Tibial artery (tissue), 4 donors: Measurements from ENCODE around the gene IFTAP.
A peak's percentile ranks its signal among the peaks of the same experiment; 100 is the strongest.

Source experiments
- DNase-seq, 2 donors: peaks; one replicate each; pipeline ENCODE4 v3.0.0-alpha.2; 2019
- H3K27ac ChIP-seq, 2 donors: fragments of 200-600 bp; sonication (generic) in 1 of 2; 1 replicate in 1 of 2; 2 replicates in 1 of 2; pipeline ENCODE4 v1.5.1; 2018 to 2019; ENCODE audit warnings: mild to moderate bottlenecking in 1 of 2
- H3K27me3 ChIP-seq, 2 donors: fragments of 200-600 bp; sonication (generic) in 1 of 2; one replicate each; pipeline versions ENCODE4 v1.5.1 to v1.6.0; 2016 to 2019
- H3K36me3 ChIP-seq, 3 donors: fragments of 200-600 bp; sonication (generic) in 2 of 3; one replicate each; pipeline ENCODE4 v1.5.1; 2016 to 2019; ENCODE audit warnings: mild to moderate bottlenecking in 2 of 3
- H3K4me1 ChIP-seq, 4 donors: fragments of 200-600 bp; sonication (generic) in 2 of 4; 1 replicate in 3 of 4; 2 replicates in 1 of 4; pipeline ENCODE4 v1.5.1; 2016 to 2019
- H3K4me3 ChIP-seq, 2 donors: fragments of 200-600 bp; sonication (generic) in 1 of 2; 1 replicate in 1 of 2; 2 replicates in 1 of 2; pipeline ENCODE4 v1.5.1; 2018 to 2019; ENCODE audit warnings: mild to moderate bottlenecking in 2 of 2
- H3K9me3 ChIP-seq, 3 donors: fragments of 200-600 bp; sonication (generic) in 1 of 3; one replicate each; pipeline ENCODE4 v1.5.1; 2016 to 2019
- intact Hi-C: fragments of 100-400 bp; cut with DNase I; formaldehyde crosslinking; loops from one replicate; pipeline ENCODE4 v1.15.0; 2023; ENCODE audit warnings: low total_unique reads
- TF ChIP-seq, protein P1 (sequence below), 2 experiments: fragments of 200-600 bp in 1 of 2; fragments of 450-650 bp in 1 of 2; IDR thresholded peaks; one replicate each; pipeline ENCODE4 v1.5.1; 2017 to 2019; ENCODE audit warnings: antibody characterized with exemption in 2 of 2, mild to moderate bottlenecking in 1 of 2, moderate library complexity in 1 of 2

IFTAP gene

DNA sequence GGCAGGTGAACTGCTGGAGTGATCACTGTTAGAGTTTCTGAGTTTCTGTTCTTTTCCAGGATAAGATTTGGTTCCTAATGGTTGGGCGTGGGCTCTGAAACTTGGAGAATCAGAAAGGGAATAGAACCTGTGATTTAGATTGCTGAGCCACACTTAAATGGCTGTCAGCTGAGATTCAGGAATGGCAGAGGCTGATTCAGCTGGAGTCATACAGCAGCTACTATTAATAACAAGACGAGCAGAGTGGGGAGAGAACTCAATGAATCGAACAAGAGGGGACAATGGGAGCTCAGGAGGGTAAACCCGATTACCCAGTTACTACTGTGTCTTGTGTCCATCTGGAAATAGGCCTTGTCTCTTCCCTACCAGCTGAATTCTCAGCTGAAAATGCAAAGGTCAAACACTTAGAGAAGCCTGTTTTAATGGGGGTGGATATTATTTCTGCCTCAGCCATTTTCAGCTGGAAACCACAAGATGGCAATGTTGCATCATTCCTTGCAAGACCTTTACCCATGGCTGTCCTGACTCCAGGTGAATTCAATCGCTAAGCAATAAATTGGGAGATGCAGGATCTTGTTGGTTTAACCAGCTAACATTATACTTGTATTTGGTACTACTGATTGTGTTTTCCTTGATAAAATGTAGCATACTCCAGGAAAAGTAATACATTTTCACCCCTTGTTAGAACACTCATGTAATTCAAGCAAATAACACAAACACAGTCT lies 108.2 kb downstream of the IFTAP start:
- no peaks in the 10 kb centered on the region for H3K27me3 ChIP-seq
- H3K4me1 ChIP-seq = no peaks in the 10 kb centered on the region
- DNase-seq = no peak
- TF ChIP-seq, protein P1, sequence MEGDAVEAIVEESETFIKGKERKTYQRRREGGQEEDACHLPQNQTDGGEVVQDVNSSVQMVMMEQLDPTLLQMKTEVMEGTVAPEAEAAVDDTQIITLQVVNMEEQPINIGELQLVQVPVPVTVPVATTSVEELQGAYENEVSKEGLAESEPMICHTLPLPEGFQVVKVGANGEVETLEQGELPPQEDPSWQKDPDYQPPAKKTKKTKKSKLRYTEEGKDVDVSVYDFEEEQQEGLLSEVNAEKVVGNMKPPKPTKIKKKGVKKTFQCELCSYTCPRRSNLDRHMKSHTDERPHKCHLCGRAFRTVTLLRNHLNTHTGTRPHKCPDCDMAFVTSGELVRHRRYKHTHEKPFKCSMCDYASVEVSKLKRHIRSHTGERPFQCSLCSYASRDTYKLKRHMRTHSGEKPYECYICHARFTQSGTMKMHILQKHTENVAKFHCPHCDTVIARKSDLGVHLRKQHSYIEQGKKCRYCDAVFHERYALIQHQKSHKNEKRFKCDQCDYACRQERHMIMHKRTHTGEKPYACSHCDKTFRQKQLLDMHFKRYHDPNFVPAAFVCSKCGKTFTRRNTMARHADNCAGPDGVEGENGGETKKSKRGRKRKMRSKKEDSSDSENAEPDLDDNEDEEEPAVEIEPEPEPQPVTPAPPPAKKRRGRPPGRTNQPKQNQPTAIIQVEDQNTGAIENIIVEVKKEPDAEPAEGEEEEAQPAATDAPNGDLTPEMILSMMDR (IDR thresholded peaks at IDR 0.05) = peak; percentile 67 to 77
- no peak overlapping the region for H3K27ac ChIP-seq
- H3K36me3 ChIP-seq = no peaks in the 10 kb centered on the region
- no peaks in the 10 kb centered on the region for H3K9me3 ChIP-seq
- H3K4me3 ChIP-seq = no peak overlapping the region
- intact Hi-C loops = loop anchor here (1.0 kb wide), 1 partner anchor 45 kb away; no protein-coding TSS in a partner anchor

DNA sequence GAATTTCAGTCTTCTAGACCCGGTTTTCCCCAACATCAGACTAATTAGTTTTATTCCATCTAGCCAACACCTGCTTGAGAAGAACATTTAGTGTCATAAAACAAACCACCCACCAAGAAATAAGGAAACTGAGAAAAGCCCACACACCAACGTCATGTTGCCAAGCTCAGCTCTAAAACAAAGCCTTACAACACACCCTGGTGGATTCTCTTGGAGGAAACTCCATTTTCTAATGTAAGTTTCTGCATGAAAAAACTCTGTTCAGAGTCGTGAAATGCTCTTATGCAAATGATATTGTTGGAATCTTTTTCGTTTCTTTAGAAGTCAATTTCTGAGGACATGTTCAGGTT lies 108.7 kb downstream of the IFTAP start:
- no peaks in the 10 kb centered on the region for H3K4me1 ChIP-seq
- intact Hi-C loops = no loop called here
- H3K9me3 ChIP-seq = no peaks in the 10 kb centered on the region
- DNase-seq = no peak
- H3K27ac ChIP-seq = no peak overlapping the region
- H3K4me3 ChIP-seq = no peak overlapping the region
- no peaks in the 10 kb centered on the region for H3K36me3 ChIP-seq
- H3K27me3 ChIP-seq = no peaks in the 10 kb centered on the region
- TF ChIP-seq, protein P1 (IDR thresholded peaks at IDR 0.05) = no peak
